Stimulated activated naive CD4-positive, alpha-beta T cell (primary cell): ENCODE data around the gene SYF2.
"Not testable (repeated sequence)": the region's sequence is repeated elsewhere in the genome, so short reads cannot be mapped to it uniquely, and the experiment has no call there.

ENCODE experiments used
- DNase-seq, 6 experiments: peaks; one replicate each; lab custom pipeline; 2025; lab: John Stamatoyannopoulos, UW

The SYF2 gene

GRCh38 chr1:25246600-25247023 is 14.3 kb upstream of the SYF2 start:
- DNase-seq = peak in 4 of 6 experiments; percentile 26 to 54 (median 40)

GRCh38 chr1:25245809-25246599 is 13.7 kb upstream of the SYF2 start:
- no peak for DNase-seq

GRCh38 chr1:25245393-25245792 is 13.1 kb upstream of the SYF2 start:
- DNase-seq = no peak

- no peak for DNase-seq
These were observed 11.6 kb upstream of the SYF2 start for GRCh38 chr1:25243907-25244306.

GRCh38 chr1:25239681-25240541 is 7.6 kb upstream of the SYF2 start:
- DNase-seq = peak; percentile 69 to 88 (median 82)

- DNase-seq = no peak
These were observed 5.7 kb upstream of the SYF2 start for GRCh38 chr1:25238046-25238445.

- not testable (repeated sequence) for DNase-seq
These were observed 4.0 kb upstream of the SYF2 start for GRCh38 chr1:25236261-25236660.

- DNase-seq = not testable (repeated sequence)
These were observed 3.1 kb upstream of the SYF2 start for GRCh38 chr1:25235411-25235810.

GRCh38 chr1:25232866-25233784 is 823 bp upstream of the SYF2 start:
- peak in 4 of 6 experiments; percentile 19 to 58 (median 46) for DNase-seq

- DNase-seq = no peak
These were observed 8.8 kb downstream of the SYF2 start for GRCh38 chr1:25223471-25223870.

- no peak for DNase-seq
These were observed 9.7 kb downstream of the SYF2 start for GRCh38 chr1:25222606-25223005.

- no peak for DNase-seq
These were observed 11.6 kb downstream of the SYF2 start for GRCh38 chr1:25220666-25221065.

- no peak for DNase-seq
These were observed 12.5 kb downstream of the SYF2 start for GRCh38 chr1:25219661-25220251.

GRCh38 chr1:25217598-25218232 is 14.6 kb downstream of the SYF2 start:
- no peak for DNase-seq

- no peak for DNase-seq
These were observed 15.3 kb downstream of the SYF2 start for GRCh38 chr1:25217015-25217414.

GRCh38 chr1:25216123-25216522 is 16.2 kb downstream of the SYF2 start:
- no peak for DNase-seq

GRCh38 chr1:25212725-25213124 is 19.6 kb downstream of the SYF2 start:
- no peak for DNase-seq

GRCh38 chr1:25210728-25211127 is 21.6 kb downstream of the SYF2 start:
- DNase-seq = no peak

- no peak for DNase-seq
These were observed 22.8 kb downstream of the SYF2 start for GRCh38 chr1:25209516-25209915.

- no peak for DNase-seq
These were observed 23.6 kb downstream of the SYF2 start for GRCh38 chr1:25208561-25209222.
